ENCODE results near the gene ZNF322.

ZNF322 gene

DNA sequence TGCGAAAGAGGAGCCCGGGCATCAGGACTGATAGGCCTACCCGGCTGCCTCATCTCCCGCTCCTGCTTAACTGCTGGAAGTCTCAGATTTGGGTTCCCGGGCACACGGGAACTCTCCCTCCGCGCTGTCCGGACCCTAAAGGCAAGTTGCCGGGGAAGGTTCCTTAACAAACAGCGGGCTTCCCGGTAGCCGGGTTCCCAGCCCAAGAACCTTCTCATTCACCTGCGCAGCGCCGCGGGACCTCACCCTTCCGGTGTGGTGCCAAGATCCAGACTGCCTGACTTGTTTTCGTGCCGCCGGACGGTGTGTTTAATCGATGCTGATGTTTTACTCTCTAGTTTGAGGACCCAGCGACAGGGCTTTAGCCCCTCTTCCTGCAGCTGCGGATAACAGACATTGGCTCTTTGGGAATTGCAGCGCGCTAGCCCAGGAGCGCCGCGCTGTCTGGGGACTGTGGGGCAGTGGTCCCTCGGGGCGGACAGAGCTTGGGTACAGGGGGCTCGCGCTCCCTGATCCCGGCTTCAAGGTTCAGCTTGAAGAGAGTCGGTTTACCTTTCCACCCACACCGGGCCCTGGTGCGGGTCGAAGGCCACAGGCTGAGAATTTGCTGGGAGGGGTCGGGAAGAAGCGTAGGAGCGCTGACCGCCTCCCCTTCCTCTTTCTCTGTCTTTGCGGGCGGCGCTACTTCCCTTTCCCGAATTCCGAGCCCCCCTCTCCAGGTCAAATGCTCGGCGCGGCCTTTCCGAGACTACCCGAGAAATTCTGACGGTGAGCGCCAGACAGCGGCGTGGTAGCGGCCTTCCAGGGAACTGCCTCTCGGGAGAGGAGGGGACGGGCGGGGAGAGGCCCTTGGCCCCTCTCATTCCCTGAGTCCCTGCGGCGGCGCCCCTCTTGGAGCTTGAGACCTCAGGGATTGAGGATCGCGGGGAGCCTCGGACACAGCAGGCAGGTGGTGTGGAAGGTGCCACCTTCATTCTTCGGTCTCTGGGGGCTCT lies 45.6 kb downstream of the ZNF322 start:
- no peak for DNase-seq (ENCODE audit: low read depth in 4 of 4, low spot score in 1 of 4)

DNA sequence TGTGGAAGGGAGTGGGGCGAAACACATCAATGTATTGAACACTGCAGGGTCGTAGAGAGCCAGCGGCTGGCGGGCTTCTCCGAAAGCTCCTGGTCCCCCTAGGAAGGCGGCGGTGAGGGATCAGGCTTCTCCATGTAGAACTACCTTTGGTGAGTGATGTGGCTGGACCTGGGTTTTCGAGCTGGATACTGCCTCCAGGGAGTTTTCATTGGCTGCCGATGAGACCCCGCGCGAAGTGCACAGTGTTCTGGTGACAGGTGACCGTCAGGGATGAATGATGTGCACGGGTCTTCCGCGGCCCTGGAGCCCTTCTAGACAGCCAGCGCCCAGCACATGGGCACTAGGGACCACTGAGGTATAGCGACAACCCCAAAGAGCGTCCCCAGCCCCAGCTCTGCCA lies 46.3 kb downstream of the ZNF322 start:
- no peak for DNase-seq (ENCODE audit: low read depth in 4 of 4, low spot score in 1 of 4)

DNA sequence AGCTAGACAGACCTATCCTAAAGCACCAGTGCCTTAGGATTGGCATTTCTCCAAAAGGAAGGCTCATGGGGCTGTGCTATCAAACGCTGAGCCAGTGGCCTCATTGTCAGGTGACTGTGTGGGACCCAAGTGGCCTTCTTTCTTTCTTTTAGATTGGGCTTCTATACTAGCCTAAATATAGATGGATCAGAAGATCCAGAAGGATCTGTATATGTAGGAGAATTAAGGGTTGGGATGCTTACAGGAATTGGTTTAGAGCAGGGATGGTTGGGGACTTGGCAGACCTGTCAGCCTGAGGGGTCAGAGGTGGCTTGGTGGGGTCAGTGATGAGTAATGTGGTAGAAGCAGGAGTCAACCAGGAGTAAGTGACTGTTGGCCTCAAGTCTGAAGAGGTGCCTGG lies 47.9 kb downstream of the ZNF322 start:
- DNase-seq (ENCODE audit: low read depth in 4 of 4, low spot score in 1 of 4) = no peak

DNA sequence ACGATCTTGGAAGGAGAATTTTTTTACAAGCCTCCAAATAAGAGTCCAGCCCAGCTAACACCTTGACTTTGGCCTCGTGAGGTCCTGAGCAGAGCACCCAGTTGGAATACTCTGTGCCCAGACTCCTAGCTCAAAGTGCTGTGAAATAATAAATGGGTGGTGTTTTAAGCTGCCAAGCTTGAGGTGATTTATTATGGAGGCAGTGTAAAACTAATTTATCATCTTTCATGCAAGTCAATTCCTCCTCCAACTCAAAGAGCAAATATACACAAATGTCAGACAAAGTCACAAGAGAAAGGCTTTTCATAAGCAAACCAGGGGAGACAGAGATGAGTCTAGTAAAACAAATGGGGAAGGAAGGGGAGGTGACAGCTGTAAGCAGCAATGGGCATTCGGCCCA lies 50.1 kb downstream of the ZNF322 start:
- DNase-seq (ENCODE audit: low read depth in 4 of 4, low spot score in 1 of 4) = no peak

DNA sequence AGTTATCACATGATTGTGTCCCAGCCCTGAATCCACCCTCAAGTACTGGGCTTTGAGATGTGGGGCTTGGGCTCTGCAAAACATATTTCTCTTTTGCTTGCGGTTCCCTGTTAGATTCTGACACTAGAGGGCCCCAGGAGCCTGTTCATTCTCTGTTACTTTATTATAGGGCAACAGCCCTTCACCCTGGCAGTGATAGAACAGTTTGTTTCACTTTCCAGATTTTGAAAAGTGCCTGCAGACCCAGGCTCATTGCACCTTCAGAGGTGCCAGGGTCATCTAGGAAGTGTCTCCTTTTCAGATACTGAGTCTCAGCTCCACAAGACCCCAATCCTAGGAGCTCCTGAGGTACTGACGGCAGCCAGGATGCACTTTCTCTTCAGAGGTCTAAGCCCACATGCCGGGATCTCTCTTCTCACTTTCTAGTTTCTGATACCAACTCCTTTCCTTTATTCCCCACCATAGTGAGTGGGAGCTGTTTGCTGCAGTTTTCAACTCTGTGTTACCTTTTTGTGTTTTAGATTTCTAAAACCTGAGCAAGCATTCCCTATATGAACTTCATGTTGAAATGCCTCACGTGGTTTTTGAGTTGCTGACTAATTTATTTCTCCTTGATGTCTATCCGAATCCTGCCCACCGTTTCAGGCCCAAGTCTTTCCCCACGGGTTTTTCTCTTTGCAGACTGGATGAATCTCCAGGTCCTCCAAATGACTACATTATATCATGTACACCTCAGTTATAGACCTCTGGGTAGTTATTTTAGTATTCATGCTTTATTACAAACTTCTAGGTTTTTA lies 51.9 kb downstream of the ZNF322 start:
- DNase-seq (ENCODE audit: low read depth in 4 of 4, low spot score in 1 of 4) = no peak

DNA sequence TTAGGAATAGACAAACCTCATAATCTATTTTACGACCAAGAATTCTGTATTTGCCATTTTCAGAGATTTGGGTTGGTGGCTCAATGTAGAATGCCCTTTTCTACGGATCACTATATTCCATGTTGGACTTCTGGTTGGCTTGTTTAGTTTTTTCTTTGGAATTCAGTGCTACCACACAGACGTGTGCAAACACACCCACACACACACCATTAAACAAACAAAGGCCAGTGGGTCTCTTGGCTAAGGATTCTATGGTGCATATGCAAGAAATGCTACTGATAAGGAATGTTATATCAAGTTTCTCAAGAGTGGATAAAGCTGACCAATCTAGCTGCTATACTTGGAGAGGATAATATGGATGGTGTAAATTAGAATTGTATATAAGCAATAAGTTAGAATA lies 54.7 kb downstream of the ZNF322 start:
- DNase-seq (ENCODE audit: low read depth in 4 of 4, low spot score in 1 of 4) = no peak

DNA sequence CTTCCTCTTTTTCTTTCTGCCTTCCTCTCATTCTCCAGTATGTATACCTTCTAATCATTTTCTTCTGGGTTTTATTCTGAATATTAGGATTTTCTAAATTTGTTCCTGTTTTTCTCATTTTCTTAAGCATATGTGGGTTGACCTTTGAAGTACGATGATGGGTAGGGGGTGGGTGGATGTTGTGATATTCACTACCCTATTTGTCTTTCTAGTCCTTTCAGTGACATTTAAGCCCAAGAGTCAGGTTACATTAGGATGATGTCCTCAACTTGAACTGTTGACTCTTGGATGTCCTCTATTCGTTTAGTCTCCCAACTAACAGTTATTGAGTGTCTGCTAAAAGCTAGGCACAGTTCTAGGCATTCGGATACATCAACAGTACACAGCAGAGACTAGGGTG lies 55.5 kb downstream of the ZNF322 start:
- DNase-seq (ENCODE audit: low read depth in 4 of 4, low spot score in 1 of 4) = no peak

DNA sequence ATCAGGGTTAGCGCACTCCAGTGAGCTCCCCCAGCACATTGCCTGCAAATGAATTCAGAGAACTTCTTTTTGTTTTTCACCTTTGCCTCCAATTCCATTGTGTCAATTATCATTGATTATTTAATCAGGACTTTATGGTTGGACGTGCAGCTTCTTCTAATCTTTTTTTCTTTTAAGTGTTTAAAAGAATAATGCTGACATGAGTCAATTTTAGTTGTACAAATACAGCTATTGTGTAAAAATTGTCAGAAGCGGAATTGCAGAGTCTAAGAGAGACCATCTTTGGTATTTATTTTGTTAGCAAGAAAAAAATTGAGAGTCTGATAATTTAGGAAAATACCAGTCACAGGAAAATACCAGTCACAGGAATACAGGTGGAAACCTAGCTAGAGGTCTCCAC lies 57.3 kb downstream of the ZNF322 start:
- DNase-seq (ENCODE audit: low read depth in 4 of 4, low spot score in 1 of 4) = no peak

DNA sequence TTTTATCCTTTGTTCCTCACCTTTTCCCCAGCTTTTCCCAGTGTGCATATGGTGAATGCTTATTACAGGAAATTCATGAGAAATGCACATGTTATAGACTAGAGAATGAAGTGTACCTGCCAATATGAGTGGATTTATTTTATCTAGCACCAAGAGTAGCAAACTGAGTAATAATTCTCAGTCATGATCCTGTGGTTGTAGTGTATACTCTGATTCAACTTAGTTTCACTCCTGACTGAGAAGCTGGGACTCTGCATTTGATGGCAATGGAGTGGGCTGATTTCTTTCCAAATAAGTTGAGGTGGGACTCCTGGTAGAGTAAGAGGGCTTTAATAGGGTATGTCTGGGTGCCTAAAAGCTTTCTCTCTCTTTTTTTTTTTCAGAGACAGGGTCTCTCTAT lies 58.8 kb downstream of the ZNF322 start:
- DNase-seq (ENCODE audit: low read depth in 4 of 4, low spot score in 1 of 4) = no peak

DNA sequence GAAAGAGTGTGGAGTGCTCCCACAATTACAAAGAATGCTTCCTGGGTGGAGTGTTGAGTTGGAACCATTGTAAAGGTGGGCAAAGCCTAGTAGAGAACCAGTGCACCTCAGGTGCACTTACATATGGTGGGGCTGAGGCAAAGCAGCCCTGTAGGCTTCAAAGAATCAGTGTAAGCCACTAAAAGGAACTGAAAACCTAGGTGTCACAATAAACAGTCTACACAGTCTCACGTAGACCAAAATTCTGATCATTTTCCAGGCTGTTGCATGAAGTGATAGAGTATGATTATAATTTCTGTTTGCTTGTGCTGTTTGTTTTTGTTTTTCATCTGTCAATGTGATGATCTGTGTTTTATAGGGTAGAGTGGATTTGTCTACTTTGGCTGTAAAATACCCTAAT lies 60.0 kb downstream of the ZNF322 start:
- no peak for DNase-seq (ENCODE audit: low read depth in 4 of 4, low spot score in 1 of 4)

DNA sequence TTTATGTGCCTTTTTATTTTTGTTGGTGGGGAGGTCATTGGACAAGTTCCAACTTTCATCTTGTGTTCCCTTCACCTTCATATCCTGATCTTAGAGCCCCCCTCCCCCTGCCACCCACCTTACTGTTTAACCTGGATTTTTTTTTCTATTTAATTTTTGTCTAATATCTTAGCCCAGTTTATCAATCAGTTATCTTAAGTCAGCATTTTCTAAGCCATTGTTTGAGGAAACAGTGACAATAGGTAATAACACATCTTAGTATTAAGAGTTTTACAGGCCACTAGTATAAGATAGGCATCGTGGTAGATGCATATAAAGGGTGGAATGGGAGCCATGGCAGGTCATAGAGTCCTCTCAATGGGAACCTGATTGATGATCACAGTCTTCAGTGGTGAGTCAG lies 60.4 kb downstream of the ZNF322 start:
- DNase-seq (ENCODE audit: low read depth in 4 of 4, low spot score in 1 of 4) = no peak

DNA sequence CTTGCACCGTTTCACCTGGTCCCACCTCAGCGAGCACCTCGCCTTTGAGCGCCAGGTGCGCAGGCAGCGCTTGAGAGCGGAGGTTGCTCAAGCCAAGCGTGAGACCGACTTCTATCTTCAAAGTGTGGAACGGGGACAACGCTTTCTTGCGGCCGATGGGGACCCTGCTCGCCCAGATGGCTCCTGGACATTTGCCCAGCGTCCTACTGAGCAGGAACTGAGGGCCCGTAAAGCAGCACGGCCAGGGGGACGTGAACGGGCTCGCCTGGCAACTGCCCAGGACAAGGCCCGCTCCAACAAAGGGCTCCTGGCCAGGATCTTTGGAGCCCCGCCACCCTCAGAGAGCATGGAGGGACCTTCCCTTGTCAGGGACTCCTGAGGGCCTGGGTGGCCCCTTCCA lies 61.3 kb downstream of the ZNF322 start:
- DNase-seq (ENCODE audit: low read depth in 4 of 4, low spot score in 1 of 4) = no peak

DNA sequence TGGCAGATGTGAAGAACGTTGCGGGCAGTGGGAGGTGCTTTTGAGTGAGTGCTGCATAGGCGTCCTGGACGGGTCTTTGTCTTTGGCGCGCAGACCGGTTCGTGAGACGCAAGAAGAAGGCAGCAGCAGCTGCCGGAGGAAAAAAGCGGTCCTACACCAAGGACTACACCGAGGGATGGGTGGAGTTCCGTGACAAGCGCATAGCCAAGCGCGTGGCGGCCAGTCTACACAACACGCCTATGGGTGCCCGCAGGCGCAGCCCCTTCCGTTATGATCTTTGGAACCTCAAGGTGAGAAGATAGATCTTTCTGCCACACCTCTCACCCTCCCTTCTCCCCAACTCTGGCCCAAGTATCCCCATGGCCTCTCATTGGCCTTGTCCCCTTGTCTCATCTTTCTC lies 61.7 kb downstream of the ZNF322 start:
- no peak for DNase-seq (ENCODE audit: low read depth in 4 of 4, low spot score in 1 of 4)

DNA sequence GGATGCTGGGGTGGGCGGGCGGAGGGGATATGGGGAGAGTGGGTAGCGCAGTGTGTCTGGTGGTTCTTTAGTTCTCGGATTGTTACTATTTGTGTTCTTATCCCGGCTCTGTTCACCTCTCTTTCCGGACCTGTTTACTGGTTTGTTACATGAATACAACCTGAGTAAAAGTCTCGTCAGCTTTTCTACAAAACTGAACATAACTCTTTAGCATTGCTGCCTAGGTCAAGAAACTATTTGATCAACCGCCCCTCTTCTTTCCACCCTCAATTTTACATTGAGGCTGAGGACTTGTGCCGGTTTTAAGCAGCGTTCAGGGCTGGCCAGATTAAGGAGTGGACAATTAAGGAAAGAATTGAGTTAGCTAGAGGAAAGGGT lies 62.2 kb downstream of the ZNF322 start:
- DNase-seq (ENCODE audit: low read depth in 4 of 4, low spot score in 1 of 4) = no peak

DNA sequence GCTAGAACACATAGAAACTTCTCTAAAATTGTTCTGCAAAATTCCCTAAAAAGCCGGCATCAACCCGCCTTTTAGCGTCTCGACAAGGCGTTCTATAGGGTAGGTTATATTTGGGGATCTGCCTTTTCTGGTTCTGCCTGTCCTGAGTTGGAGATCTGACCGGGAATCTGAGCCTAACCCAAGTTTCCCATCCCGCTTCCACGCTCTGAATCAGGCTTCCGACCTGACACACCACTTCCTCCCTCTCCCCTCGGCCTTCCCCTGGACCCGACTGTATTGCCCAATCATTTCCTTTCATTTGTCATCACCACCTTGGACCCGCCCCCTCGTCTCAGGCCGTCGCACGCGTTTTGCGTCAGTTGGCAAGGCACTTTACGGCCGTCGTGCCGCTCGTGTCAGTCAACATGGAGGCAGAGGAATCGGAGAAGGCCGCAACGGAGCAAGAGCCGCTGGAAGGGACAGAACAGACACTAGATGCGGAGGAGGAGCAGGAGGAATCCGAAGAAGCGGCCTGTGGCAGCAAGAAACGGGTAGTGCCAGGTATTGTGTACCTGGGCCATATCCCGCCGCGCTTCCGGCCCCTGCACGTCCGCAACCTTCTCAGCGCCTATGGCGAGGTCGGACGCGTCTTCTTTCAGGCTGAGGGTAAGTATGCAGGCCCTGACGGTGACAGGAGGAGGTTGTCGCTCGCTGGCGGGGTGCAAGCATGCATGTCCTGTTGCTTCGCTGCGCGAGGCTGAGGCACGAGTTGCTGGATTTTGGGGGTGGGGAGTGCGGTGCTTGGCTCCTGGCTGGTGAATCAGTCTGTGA lies 62.8 kb downstream of the ZNF322 start, which contains the start of gene ABT1:
Gene ABT1, plus strand, starts transcription at position 375 of the 810 bp plus-strand sequence. Its CDS starts 30 bp downstream, at position 405.
- DNase-seq (ENCODE audit: low read depth in 4 of 4, low spot score in 1 of 4) = peak; percentile 89 to 95 (median 92)

DNA sequence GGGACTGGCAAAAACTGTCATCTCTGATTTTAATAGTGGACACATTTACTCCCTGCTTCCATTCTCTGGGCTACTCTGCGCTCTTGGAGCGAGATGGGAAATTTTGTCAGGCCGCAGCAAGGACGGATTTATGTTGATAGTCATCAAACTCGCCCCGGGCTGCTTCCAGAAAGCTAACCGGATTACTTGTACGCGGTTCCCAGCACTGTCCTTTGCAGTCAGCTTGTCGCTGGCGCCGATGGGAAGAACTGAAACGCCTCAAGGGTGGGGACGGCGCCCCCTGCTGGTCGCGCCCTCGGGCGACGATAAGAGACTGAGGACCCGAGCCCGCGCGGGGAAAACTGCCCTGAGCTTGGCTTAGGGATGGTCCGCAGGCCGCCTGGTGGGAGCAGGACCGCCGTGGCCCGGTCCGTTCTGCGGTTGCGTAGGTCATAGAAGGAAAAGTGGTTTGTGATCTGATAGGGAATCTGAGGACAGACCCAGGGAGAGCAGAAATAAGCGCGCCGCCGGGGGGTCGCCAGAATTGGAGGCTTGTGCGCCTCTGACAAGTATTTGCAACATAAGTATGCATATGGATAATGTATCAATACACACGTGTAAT lies 63.8 kb downstream of the ZNF322 start:
- peak; percentile 81 to 88 (median 82) for DNase-seq (ENCODE audit: low read depth in 4 of 4, low spot score in 1 of 4)

DNA sequence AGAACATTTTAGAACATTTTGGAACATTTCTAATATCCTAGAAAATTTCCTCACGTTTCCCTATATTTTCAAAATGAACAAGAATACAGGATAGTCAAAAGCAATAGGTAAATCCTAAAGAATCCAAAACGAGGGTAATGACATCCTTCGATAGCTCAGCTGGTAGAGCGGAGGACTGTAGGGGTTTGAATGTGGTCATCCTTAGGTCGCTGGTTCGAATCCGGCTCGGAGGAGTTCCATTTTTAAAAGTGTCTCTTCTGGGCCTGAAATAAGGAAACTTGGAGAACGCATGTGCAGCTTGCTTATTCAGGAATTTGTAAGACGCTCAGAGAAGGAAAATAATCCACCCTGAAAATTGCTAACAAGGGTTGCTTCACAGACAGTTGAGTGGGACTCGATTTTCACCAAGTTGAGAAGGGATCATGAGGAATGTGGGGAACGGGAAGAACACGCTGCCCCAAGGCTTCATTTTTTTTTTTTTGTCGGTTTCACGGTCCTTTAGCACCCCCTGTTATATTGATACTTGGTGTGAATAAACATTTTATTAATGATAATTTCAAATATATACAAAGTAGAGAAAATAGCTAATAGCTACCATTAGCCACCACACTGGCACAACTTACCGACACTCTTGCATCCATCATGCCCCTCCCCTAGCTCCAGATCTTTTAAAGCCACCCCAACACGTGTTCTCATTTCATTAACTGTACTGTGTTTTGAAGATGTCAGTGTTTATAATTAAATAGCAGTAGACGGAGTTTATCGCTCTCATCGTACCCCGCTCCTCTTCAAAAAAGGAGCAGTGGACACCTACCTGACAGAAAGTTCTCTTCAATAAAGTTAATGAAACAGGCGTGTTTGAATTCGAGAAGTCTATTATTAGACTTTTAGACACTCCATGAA lies 64.6 kb downstream of the ZNF322 start:
- peak in 2 of 4 experiments; percentile 35 to 37 for DNase-seq (ENCODE audit: low read depth in 4 of 4, low spot score in 1 of 4)

DNA sequence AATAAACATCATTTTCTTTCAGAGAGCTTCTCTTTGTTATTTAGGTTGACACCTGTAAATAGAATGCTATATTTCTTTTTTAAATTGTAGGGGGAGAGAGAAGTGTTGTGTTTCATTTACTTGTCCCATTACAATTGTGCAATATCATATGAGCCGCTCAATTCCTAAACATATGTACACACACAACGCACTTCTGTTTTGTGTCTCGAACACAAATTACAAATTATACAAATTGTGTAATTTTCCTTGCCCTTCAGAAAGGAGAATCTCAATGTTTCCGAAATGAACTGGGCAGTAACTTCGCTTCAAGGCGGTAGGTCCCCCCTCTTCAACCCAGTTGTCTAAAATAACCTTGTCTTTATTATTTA lies 65.4 kb downstream of the ZNF322 start:
- no peak for DNase-seq (ENCODE audit: low read depth in 4 of 4, low spot score in 1 of 4)

DNA sequence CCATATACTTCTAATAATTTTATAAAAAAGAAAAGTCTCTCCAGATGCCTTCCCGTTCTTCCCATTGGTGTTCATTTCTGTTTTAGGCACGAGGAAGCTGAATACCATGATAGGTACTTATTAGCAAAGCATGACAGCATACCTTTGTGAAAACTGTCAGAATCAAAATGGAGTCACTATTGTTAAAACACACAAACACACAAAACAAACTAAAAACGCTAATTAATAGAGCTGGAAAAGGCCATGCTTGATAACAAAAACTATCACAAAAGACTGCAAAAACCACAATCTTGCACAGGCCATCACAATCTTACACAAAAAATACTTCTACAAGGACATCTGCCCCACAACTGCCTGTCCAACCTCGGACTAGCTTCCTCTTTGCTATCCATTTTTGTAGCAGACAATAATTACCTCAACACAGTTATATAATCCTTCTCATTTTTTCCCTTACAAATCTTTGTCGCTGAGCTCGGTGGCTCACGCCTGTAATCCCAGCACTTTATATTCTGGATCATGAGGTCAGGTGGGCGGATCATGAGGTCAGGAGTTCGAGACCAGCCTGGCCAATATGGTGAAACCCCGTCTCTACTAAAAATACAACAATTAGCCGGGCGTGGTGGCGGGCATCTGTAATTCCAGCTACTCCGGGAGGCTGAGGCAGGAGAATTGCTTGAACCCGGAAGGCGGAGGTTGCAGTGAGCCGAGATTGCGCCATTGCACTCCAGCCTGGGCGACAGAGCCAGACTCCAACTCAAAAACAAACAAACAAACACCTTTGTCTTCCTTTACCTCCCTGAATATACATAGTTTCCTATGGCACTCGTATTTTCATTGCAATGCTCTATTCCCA lies 66.0 kb downstream of the ZNF322 start:
- DNase-seq (ENCODE audit: low read depth in 4 of 4, low spot score in 1 of 4) = no peak
